IMR-90 (cell line): ENCODE results near the gene TBC1D24. TPM values are rescaled to one million over a fixed set of nuclear protein-coding genes. Genes with fewer than 3 reads are reported as not detected.

Source experiments
- ATAC-seq: fragments of 200-7000 bp; cut with Tn5 transposase; 2 replicates; pipeline ENCODE4 v1.9.1; 2020; ENCODE audit warnings: low read depth, mild to moderate bottlenecking, moderate library complexity
- BruUV-seq: library from RNA; stranded (reverse); fragments of 400-500 nt; replicated peaks from 2 replicates; lab custom pipeline; 2021; lab: Mats Ljungman, UMichigan
- CTCF ChIA-PET: fragments of 300-600 bp; formaldehyde crosslinking; extraction: SDS; loops from one replicate; lab custom pipeline; 2021; ENCODE audit warnings: antibody characterized with exemption; lab: Yijun Ruan, JAX
- POLR2A ChIA-PET: fragments of 300-600 bp; sonication (Branson Sonifier 250); formaldehyde crosslinking; loops from one replicate; lab custom pipeline; 2022; ENCODE audit warnings: antibody characterized with exemption; ENCODE audit not compliant: unreplicated experiment; lab: Charles Lee
- DNase-seq: peaks from one replicate; pipeline ENCODE4 v3.0.0; 2013
- H2AFZ ChIP-seq: replicated peaks from 2 replicates; pipeline ENCODE3; 2013; ENCODE audit warnings: low read length, mild to moderate bottlenecking; ENCODE audit not compliant: poor library complexity
- H2AK5ac ChIP-seq: 2 replicates; pipeline ENCODE4 v1.6.1; 2013; ENCODE audit warnings: low read depth, low read length, inconsistent platforms
- H2AK9ac ChIP-seq: replicated peaks from 2 replicates; pipeline ENCODE3; 2013; ENCODE audit warnings: mild to moderate bottlenecking, low read depth, low read length, moderate library complexity; ENCODE audit not compliant: poor library complexity
- H2BK120ac ChIP-seq: 2 replicates; pipeline ENCODE4 v1.6.1; 2013; ENCODE audit warnings: low read depth, low read length, inconsistent platforms
- H2BK15ac ChIP-seq: 3 replicates; pipeline ENCODE4 v1.6.1; 2013; ENCODE audit warnings: low read depth, low read length, inconsistent platforms
- H2BK20ac ChIP-seq: 2 replicates; pipeline ENCODE4 v1.6.1; 2013; ENCODE audit warnings: low read depth, mild to moderate bottlenecking, inconsistent platforms, low read length, moderate library complexity
- H2BK5ac ChIP-seq: 2 replicates; pipeline ENCODE4 v1.6.1; 2013; ENCODE audit warnings: mild to moderate bottlenecking, low read depth, low read length, inconsistent platforms; ENCODE audit not compliant: poor library complexity, severe bottlenecking
- H3K14ac ChIP-seq: replicated peaks from 2 replicates; pipeline ENCODE4 v1.6.1; 2013; ENCODE audit warnings: low read depth, low read length, inconsistent platforms
- H3K18ac ChIP-seq: 2 replicates; pipeline ENCODE4 v1.6.1; 2013; ENCODE audit warnings: low read depth, low read length, control low read depth
- H3K23ac ChIP-seq: 2 replicates; pipeline ENCODE4 v1.6.1; 2013; ENCODE audit warnings: low read depth, low read length, inconsistent platforms
- H3K27ac ChIP-seq: 2 replicates; pipeline ENCODE4 v1.5.1; 2013; ENCODE audit warnings: mild to moderate bottlenecking, control low read depth, low read length; ENCODE audit not compliant: insufficient read depth
- H3K27me3 ChIP-seq: 2 replicates; pipeline ENCODE4 v1.6.1; 2013; ENCODE audit warnings: low read length; ENCODE audit not compliant: control insufficient read depth, insufficient read depth
- H3K36me3 ChIP-seq: 2 replicates; pipeline ENCODE4 v1.6.1; 2013; ENCODE audit warnings: low read length, mixed read lengths; ENCODE audit not compliant: control insufficient read depth, insufficient read depth
- H3K4ac ChIP-seq: 2 replicates; pipeline ENCODE4 v1.6.1; 2013; ENCODE audit warnings: low read depth, low read length, inconsistent platforms
- H3K4me1 ChIP-seq: 2 replicates; pipeline ENCODE4 v1.6.1; 2013; ENCODE audit warnings: low read length, mixed read lengths; ENCODE audit not compliant: control insufficient read depth, insufficient read depth
- H3K4me2 ChIP-seq: 2 replicates; pipeline ENCODE4 v1.6.1; 2013; ENCODE audit warnings: low read depth, mild to moderate bottlenecking, control low read depth, low read length, moderate library complexity
- H3K4me3 ChIP-seq: 2 replicates; pipeline ENCODE4 v1.5.1; 2013; ENCODE audit warnings: low read depth, mild to moderate bottlenecking, control low read depth, low read length, moderate library complexity; ENCODE audit not compliant: insufficient read depth
- H3K56ac ChIP-seq: 2 replicates; pipeline ENCODE4 v1.6.1; 2013; ENCODE audit warnings: low read length, inconsistent platforms; ENCODE audit not compliant: insufficient read depth; ENCODE audit errors: extremely low read depth
- H3K79me1 ChIP-seq, 2 experiments: 2 replicates each; pipeline ENCODE4 v1.6.1; 2013; ENCODE audit warnings: low read length in 2 of 2, inconsistent platforms in 1 of 2, low read depth in 1 of 2
- H3K9ac ChIP-seq: 2 replicates; pipeline ENCODE4 v1.6.1; 2013; ENCODE audit warnings: low read depth, low read length, control low read depth
- H3K9me1 ChIP-seq: 2 replicates; pipeline ENCODE4 v1.6.1; 2013; ENCODE audit warnings: low read length, inconsistent platforms; ENCODE audit not compliant: insufficient read depth
- H3K9me3 ChIP-seq: 2 replicates; pipeline ENCODE4 v1.6.1; 2013; ENCODE audit warnings: low read length; ENCODE audit not compliant: control insufficient read depth, insufficient read depth
- H4K20me1 ChIP-seq: 2 replicates; pipeline ENCODE4 v1.6.1; 2013; ENCODE audit warnings: low read length, inconsistent platforms; ENCODE audit not compliant: insufficient read depth
- H4K5ac ChIP-seq: 2 replicates; pipeline ENCODE4 v1.6.1; 2013; ENCODE audit warnings: mild to moderate bottlenecking, low read depth, low read length, control low read depth
- H4K8ac ChIP-seq, 2 experiments: 2 replicates each; pipeline ENCODE4 v1.6.1; 2013; ENCODE audit warnings: low read depth in 2 of 2, low read length in 2 of 2, control low read depth in 1 of 2, inconsistent platforms in 1 of 2
- H4K91ac ChIP-seq: 2 replicates; pipeline ENCODE4 v1.6.1; 2013; ENCODE audit warnings: low read depth, low read length, inconsistent platforms; ENCODE audit not compliant: insufficient read depth
- BHLHE40 ChIP-seq: fragments of 150-350 bp; IDR thresholded peaks from 2 replicates; pipeline ENCODE4 v1.6.1; 2016; ENCODE audit warnings: mild to moderate bottlenecking, low read depth, low read length
- CEBPB ChIP-seq: IDR thresholded peaks from 2 replicates; pipeline ENCODE4 v1.6.1; 2012; ENCODE audit warnings: low read depth, low read length, improper control_type of control experiment
- CHD1 ChIP-seq: IDR thresholded peaks from 2 replicates; pipeline ENCODE4 v1.6.1; 2012; ENCODE audit warnings: low read depth, low read length, improper control_type of control experiment
- FOS ChIP-seq: fragments of 150-350 bp; IDR thresholded peaks from 2 replicates; pipeline ENCODE4 v1.6.1; 2016; ENCODE audit warnings: low read depth, low read length
- MAFK ChIP-seq: IDR thresholded peaks from 2 replicates; pipeline ENCODE4 v1.6.1; 2012; ENCODE audit warnings: low read depth, low read length, improper control_type of control experiment
- MAZ ChIP-seq: IDR thresholded peaks from 2 replicates; pipeline ENCODE4 v1.6.1; 2012; ENCODE audit warnings: low read depth, mild to moderate bottlenecking, low read length, improper control_type of control experiment, moderate library complexity, borderline replicate concordance
- MXI1 ChIP-seq: IDR thresholded peaks from 2 replicates; pipeline ENCODE4 v1.6.1; 2012; ENCODE audit warnings: low read depth, mild to moderate bottlenecking, low read length, moderate library complexity, borderline replicate concordance
- NFE2L2 ChIP-seq: fragments of 150-350 bp; IDR thresholded peaks from 2 replicates; pipeline ENCODE4 v1.6.1; 2016; ENCODE audit warnings: low read depth, mild to moderate bottlenecking, low read length
- POLR2A ChIP-seq: IDR thresholded peaks from 2 replicates; pipeline ENCODE4 v1.6.1; 2012; ENCODE audit warnings: mild to moderate bottlenecking, low read depth, low read length
- RAD21 ChIP-seq: IDR thresholded peaks from 2 replicates; pipeline ENCODE4 v1.6.1; 2012; ENCODE audit warnings: low read length, improper control_type of control experiment
- RCOR1 ChIP-seq: IDR thresholded peaks from 2 replicates; pipeline ENCODE4 v1.6.1; 2012; ENCODE audit warnings: mild to moderate bottlenecking, low read length, improper control_type of control experiment; ENCODE audit not compliant: insufficient replicate concordance
- RFX5 ChIP-seq: IDR thresholded peaks from 2 replicates; pipeline ENCODE4 v1.8.0; 2012; ENCODE audit warnings: low read depth, mild to moderate bottlenecking, low read length, moderate library complexity
- SMC3 ChIP-seq: fragments of 150-350 bp; IDR thresholded peaks from 2 replicates; pipeline ENCODE4 v1.6.1; 2016; ENCODE audit warnings: low read depth, mild to moderate bottlenecking, antibody characterized with exemption, low read length, moderate library complexity
- WGBS, 2 experiments: methylation state at CpG; one replicate each; pipeline versions ENCODE4 v1.1.5 to v1.1.7; 2013; ENCODE audit warnings: missing lambda C conversion rate in 2 of 2; ENCODE audit not compliant: insufficient read length in 1 of 2; ENCODE audit errors: extremely low coverage in 2 of 2; 5-methylcytosine and 5-hydroxymethylcytosine counted together
- dilution Hi-C: fragments of 300-500 bp; cut with HindIII; formaldehyde crosslinking; loops from one replicate; pipeline ENCODE4 v1.14.3; 2018; ENCODE audit warnings: low sequenced_read_pairs; ENCODE audit not compliant: unreplicated experiment
- in situ Hi-C: fragments of 300-500 bp; cut with MboI; formaldehyde crosslinking; loops from 3 replicates; pipeline ENCODE4 v1.14.3; 2019; ENCODE audit warnings: low sequenced_read_pairs, inconsistent platforms, mixed read lengths
- intact Hi-C: fragments of 100-400 bp; cut with micrococcal nuclease; formaldehyde crosslinking; loops from 2 replicates; pipeline ENCODE4 v1.10.0; 2022
- polyA plus RNA-seq, 3 experiments: library from polyadenylated mRNA; depleted of rRNA; stranded (reverse); fragments of >200 nt; gene quantifications; 2 replicates each; pipeline ENCODE4 v1.2.3, GENCODE V29; 2012; ENCODE audit warnings: low replicate concordance in 1 of 3
- total RNA-seq: library from RNA; depleted of rRNA; stranded (reverse); fragments of >200 nt; gene quantifications from 2 replicates; pipeline ENCODE4 v1.2.3, GENCODE V29; 2012
- TF ChIP-seq, protein P1 (sequence below): fragments of 150-350 bp; IDR thresholded peaks from 2 replicates; pipeline ENCODE4 v1.6.1; 2017; ENCODE audit warnings: mild to moderate bottlenecking, antibody characterized with exemption, low read length, low read depth
- TF ChIP-seq, protein P2 (sequence below): conservative IDR thresholded peaks from 2 replicates; pipeline ENCODE4 v1.5.1; 2012; ENCODE audit warnings: mild to moderate bottlenecking, low read depth, low read length, improper control_type of control experiment
- TF ChIP-seq, protein P3 (sequence below): fragments of 150-350 bp; IDR thresholded peaks from 2 replicates; pipeline ENCODE4 v1.6.1; 2016; ENCODE audit warnings: low read depth, mild to moderate bottlenecking, low read length, moderate library complexity, borderline replicate concordance

The TBC1D24 gene
- total and polyA plus RNA-seq, 2 of the 4 experiments (the other 2 are of a cell fraction), result 7.5 to 13.4 TPM

DNA sequence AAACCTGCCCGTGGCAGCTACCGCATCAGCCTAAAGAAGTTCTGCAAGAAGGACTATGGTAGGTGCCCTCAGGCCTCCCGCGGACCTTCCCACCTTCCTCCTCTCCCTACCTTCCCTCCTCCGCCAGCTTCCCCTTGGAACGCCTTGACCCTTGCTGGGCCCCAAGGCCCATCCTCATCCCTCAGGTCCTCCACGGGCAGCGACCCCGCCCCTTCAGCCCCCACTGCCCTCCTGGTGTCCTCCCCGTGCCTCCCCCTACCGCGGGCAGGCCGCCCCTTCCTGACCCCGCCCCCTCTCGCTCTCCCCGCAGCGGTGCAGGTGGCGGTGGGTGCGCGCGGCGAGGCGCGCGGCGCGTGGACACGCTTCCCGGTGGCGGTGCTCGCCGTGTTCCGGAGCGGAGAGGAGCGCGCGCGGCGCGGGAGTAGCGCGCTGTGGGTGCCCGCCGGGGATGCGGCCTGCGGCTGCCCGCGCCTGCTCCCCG lies 1.4 kb upstream of the TBC1D24 start:
- intact Hi-C loops, result no loop called here
- CTCF ChIA-PET, result no interaction called here

More for the DNA sequence above, 1.4 kb upstream of the TBC1D24 start:
- BruUV-seq, result no TSS peak
- Histone ChIP-seq H3K79me1 (peaks cover 10 to 50% of the 10 kb centered on the region in 2 experiments; a peak in 3 of 4 replicates), H3K9me3 (no peaks in the 10 kb centered on the region), H2BK5ac (no peak overlapping the region), H2AK5ac (peak overlapping the region; percentile 23; the same call in 1 of the 2 replicates), H3K27ac (no peak overlapping the region; the same call in 1 of the 2 replicates), H3K14ac (no peak overlapping the region), H2BK120ac (no peak overlapping the region), H2AK9ac (peak overlapping the region; percentile 17), H2BK15ac (no peak overlapping the region), H4K5ac (no peak overlapping the region), H4K20me1 (peaks cover 25% of the 10 kb centered on the region), H2AFZ (peak overlapping the region; percentile 69), H3K36me3 (no peaks in the 10 kb centered on the region), H3K27me3 (no peaks in the 10 kb centered on the region; the same call in 1 of the 2 replicates), H3K9me1 (peaks cover 3% of the 10 kb centered on the region; the same call in 1 of the 2 replicates), H3K4me3 (peak overlapping the region; percentile 29; the same call in 1 of the 2 replicates), H3K4ac (no peak overlapping the region), H2BK20ac (no peak overlapping the region), H3K9ac (no peak overlapping the region), H3K4me1 (peaks cover 18% of the 10 kb centered on the region), H4K91ac (no peak overlapping the region), H3K18ac (no peak overlapping the region), H3K56ac (no peak overlapping the region), H3K4me2 (peak overlapping the region; percentile 68), H3K23ac (no peak overlapping the region), H4K8ac (no peak overlapping the region)
- DNase-seq, result no peak
- 16% methylated on average over 12 of the region's 49 CpGs; no CpG with 5 or more reads in 1 of the 2 experiments for WGBS, 2 experiments
- in situ Hi-C loops (no loop called here), dilution Hi-C loops (no loop called here)
- TF ChIP-seq NFE2L2, result no peak
- TF ChIP-seq, protein P1, sequence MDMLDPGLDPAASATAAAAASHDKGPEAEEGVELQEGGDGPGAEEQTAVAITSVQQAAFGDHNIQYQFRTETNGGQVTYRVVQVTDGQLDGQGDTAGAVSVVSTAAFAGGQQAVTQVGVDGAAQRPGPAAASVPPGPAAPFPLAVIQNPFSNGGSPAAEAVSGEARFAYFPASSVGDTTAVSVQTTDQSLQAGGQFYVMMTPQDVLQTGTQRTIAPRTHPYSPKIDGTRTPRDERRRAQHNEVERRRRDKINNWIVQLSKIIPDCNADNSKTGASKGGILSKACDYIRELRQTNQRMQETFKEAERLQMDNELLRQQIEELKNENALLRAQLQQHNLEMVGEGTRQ, result no peak
- no peak for TF ChIP-seq CHD1
- no peak for TF ChIP-seq BHLHE40
- TF ChIP-seq FOS, result no peak
- TF ChIP-seq MXI1, result no peak
- TF ChIP-seq MAFK, result no peak
- no peak for TF ChIP-seq RAD21
- TF ChIP-seq CEBPB, result no peak
- TF ChIP-seq, protein P2, sequence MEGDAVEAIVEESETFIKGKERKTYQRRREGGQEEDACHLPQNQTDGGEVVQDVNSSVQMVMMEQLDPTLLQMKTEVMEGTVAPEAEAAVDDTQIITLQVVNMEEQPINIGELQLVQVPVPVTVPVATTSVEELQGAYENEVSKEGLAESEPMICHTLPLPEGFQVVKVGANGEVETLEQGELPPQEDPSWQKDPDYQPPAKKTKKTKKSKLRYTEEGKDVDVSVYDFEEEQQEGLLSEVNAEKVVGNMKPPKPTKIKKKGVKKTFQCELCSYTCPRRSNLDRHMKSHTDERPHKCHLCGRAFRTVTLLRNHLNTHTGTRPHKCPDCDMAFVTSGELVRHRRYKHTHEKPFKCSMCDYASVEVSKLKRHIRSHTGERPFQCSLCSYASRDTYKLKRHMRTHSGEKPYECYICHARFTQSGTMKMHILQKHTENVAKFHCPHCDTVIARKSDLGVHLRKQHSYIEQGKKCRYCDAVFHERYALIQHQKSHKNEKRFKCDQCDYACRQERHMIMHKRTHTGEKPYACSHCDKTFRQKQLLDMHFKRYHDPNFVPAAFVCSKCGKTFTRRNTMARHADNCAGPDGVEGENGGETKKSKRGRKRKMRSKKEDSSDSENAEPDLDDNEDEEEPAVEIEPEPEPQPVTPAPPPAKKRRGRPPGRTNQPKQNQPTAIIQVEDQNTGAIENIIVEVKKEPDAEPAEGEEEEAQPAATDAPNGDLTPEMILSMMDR, result no peak
- TF ChIP-seq, protein P3, sequence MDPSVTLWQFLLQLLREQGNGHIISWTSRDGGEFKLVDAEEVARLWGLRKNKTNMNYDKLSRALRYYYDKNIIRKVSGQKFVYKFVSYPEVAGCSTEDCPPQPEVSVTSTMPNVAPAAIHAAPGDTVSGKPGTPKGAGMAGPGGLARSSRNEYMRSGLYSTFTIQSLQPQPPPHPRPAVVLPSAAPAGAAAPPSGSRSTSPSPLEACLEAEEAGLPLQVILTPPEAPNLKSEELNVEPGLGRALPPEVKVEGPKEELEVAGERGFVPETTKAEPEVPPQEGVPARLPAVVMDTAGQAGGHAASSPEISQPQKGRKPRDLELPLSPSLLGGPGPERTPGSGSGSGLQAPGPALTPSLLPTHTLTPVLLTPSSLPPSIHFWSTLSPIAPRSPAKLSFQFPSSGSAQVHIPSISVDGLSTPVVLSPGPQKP, result no peak
- TF ChIP-seq MAZ, result no peak
- no peak for TF ChIP-seq SMC3
- no peak for TF ChIP-seq RFX5
- TF ChIP-seq RCOR1, result no peak
- TF ChIP-seq POLR2A, result no peak
- no peak for ATAC-seq
- POLR2A ChIA-PET, result no interaction called here
